AG04450 (cell line): ENCODE measurements around the gene SOST. TPM values are rescaled to one million over a fixed set of nuclear protein-coding genes. Genes with fewer than 3 reads are reported as not detected.

ENCODE experiments used
- CTCF ChIA-PET: fragments of 300-600, 350-600 bp; formaldehyde crosslinking; extraction: SDS; loops from one replicate; lab custom pipeline; 2022; ENCODE audit warnings: antibody characterized with exemption, inconsistent platforms; lab: Charles Lee
- POLR2A ChIA-PET: fragments of 350-600 bp; formaldehyde crosslinking; extraction: SDS; loops from one replicate; lab custom pipeline; 2021; ENCODE audit warnings: antibody characterized with exemption, inconsistent platforms; lab: Yijun Ruan, JAX
- DNase-seq: peaks from one replicate; pipeline ENCODE4 v3.0.0-alpha.2; 2011; ENCODE audit warnings: low read depth, low spot score
- H3K27ac ChIP-seq: one replicate; pipeline ENCODE4 v1.5.1; 2012; ENCODE audit warnings: low read depth, low read length, control low read depth
- H3K27me3 ChIP-seq: one replicate; pipeline ENCODE4 v1.6.0; 2012; ENCODE audit warnings: low read length; ENCODE audit not compliant: control insufficient read depth, insufficient read depth
- H3K4me3 ChIP-seq: 2 replicates; pipeline ENCODE4 v1.5.1; 2011; ENCODE audit warnings: mild to moderate bottlenecking, low read depth, low read length, control low read depth
- H3K9me3 ChIP-seq: 2 replicates; pipeline ENCODE4 v1.5.1; 2012; ENCODE audit warnings: low read length; ENCODE audit not compliant: control insufficient read depth, insufficient read depth
- polyA plus RNA-seq: library from polyadenylated mRNA; depleted of rRNA; stranded (reverse); fragments of >200 nt; gene quantifications from 2 replicates; pipeline ENCODE4 v1.2.3, GENCODE V29; 2011
- TF ChIP-seq, protein P1 (sequence below): IDR thresholded peaks from 2 replicates; pipeline ENCODE4 v1.5.1; 2011; ENCODE audit warnings: low read depth, low read length, control low read depth, inconsistent platforms

Gene SOST
- polyA plus RNA-seq, 1 experiment: not detected

DNA sequence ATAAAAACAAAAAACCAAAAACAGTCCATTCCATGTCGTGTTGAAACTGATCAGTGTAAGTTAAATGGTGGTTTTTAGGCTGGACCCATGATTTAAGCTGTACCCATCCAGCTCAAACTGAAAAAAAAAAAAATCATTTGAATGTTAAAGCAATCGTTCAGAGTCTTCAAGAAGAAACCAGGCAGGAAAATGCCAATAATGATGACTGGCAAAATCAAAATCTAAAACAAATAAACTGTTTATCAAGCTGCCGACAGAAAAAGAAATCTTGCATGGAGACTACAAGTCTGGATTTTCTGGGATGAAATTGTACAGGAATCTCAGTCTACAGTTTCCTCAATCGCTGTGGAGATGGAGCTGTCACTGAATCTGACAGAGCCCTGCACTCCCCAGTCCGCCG is 40.7 kb downstream of the SOST start:
- Histone ChIP-seq H3K27ac (no peak overlapping the region), H3K4me3 (no peak overlapping the region), H3K27me3 (no peaks in the 10 kb centered on the region), H3K9me3 (no peaks in the 10 kb centered on the region; the same call in 1 of the 2 replicates)
- TF ChIP-seq, protein P1, sequence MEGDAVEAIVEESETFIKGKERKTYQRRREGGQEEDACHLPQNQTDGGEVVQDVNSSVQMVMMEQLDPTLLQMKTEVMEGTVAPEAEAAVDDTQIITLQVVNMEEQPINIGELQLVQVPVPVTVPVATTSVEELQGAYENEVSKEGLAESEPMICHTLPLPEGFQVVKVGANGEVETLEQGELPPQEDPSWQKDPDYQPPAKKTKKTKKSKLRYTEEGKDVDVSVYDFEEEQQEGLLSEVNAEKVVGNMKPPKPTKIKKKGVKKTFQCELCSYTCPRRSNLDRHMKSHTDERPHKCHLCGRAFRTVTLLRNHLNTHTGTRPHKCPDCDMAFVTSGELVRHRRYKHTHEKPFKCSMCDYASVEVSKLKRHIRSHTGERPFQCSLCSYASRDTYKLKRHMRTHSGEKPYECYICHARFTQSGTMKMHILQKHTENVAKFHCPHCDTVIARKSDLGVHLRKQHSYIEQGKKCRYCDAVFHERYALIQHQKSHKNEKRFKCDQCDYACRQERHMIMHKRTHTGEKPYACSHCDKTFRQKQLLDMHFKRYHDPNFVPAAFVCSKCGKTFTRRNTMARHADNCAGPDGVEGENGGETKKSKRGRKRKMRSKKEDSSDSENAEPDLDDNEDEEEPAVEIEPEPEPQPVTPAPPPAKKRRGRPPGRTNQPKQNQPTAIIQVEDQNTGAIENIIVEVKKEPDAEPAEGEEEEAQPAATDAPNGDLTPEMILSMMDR: no peak
- DNase-seq: no peak
- ChIA-PET POLR2A (interaction anchor here (0.6 kb wide), 1 partner anchor 189 kb away, joined by 3 read pairs; no protein-coding TSS in a partner anchor), CTCF (interaction anchor here (0.5 to 1.1 kb wide), 3 partner anchors 10 to 234 kb away, joined by 3 read pairs; partner anchors contain the start of gene DHX8)

DNA sequence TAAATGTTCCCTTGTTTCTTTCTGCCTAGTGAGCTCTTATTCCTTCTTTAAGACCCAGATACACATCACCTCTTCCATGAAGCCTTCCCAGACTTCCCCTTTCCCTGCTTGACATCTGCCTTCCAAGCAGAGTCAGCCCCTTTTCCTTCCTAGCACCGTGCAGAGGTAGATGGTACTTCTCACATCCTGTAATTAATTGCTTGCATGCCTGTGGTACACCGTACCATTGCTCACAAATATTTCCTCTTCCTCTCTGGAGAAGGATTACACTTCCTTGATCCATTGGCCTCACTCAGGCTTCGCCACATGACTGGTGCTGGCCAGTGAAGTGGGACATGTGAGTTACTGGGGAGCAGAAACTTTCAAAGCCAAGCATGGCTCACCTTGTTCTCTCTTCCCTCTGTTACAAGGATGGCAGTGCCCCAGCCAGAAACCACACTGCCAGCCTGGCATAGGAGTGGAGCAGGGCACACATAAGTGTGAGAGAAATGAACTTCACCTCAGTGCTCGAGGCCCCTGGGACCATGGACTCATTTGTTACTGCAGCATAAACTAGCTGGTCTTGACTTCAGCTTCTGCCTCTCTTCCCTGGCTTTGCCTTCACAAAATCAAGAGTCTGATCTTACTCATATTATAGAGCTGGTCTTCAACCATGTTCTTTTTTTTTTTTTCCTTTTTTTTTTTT is 44.0 kb downstream of the SOST start:
- H3K27me3 ChIP-seq: no peaks in the 10 kb centered on the region
- DNase-seq: no peak
- TF ChIP-seq, protein P1: no peak
- ChIA-PET CTCF (interaction anchor here (0.9 to 1.2 kb wide), 3 partner anchors 15 to 132 kb away, joined by 3 to 5 read pairs (median 4); partner anchors contain the start of gene CD300LG), POLR2A (interaction anchor here (0.7 to 1.3 kb wide), 2 partner anchors 14 to 55 kb away, joined by 5 to 6 read pairs; no protein-coding TSS in a partner anchor)
- no peak overlapping the region for H3K4me3 ChIP-seq
- no peak overlapping the region for H3K27ac ChIP-seq
- no peaks in the 10 kb centered on the region for H3K9me3 ChIP-seq

DNA sequence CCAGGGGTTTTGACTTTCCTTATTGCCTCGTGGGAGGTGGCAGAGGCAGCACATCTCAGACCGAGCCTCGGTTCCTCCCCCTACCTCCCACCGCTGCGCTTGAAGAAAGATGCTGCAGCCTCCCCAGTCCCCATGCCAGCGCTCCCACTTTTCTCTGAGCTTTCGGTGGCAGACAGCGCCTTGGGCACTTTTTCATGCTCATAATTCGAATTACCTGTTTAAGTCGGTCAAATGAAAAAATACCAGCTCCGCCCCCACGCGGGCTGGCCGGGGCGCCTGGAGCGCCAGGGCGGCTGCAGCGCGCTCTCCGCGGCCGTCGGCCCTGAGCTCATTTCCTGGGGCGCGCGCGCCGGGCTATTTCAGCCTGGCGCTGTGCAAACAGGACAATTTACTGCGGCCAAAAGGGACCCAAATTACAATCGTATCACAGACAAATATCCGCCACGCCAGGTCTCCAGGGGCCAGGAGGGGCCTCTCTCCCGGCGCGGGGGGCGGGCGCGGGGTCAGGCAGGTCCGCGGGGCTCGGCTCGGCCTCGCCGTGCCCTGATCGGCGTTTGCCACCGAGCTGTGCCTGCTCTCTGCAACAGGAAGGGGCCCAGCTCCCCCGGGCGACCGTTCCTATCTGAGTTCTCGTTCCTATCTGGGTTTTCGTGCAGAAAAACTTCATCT is 45.0 kb downstream of the SOST start:
- Histone ChIP-seq H3K27ac (no peak overlapping the region), H3K4me3 (peak overlapping the region; percentile 53), H3K27me3 (no peaks in the 10 kb centered on the region), H3K9me3 (no peaks in the 10 kb centered on the region)
- TF ChIP-seq, protein P1: no peak
- ChIA-PET POLR2A (interaction anchor here (0.7 to 1.3 kb wide), 3 partner anchors 13 to 56 kb away, joined by 4 to 6 read pairs (median 5); no protein-coding TSS in a partner anchor), CTCF (interaction anchor here (0.8 to 1.4 kb wide), 7 partner anchors 13 to 52 kb away, joined by 3 to 9 read pairs (median 4); no protein-coding TSS in a partner anchor)
- no peak for DNase-seq

DNA sequence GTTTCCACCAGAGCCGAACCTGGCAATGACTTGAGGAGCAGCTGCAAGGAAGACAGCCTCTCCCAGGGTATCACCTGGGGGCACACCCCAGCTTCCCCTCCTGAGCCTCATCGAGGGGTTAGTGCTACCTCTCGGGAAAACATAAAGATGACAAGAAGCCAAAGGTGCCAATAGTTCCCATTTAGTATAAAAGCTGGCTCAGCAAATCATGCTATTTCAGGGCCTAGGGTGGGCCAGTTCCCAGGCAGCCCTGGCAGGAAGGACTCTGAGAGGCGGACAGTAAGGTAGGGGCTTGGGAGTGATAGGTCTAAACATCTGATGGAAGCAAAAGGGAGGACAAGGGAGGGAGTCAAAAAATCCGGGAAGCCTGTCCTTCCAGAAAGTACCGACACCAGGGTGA is 46.2 kb downstream of the SOST start:
- H3K9me3 ChIP-seq: no peaks in the 10 kb centered on the region
- ChIA-PET POLR2A (no interaction called here), CTCF (interaction anchor here (0.6 kb wide), 1 partner anchor 136 kb away, joined by 3 read pairs; no protein-coding TSS in a partner anchor)
- H3K27me3 ChIP-seq: no peaks in the 10 kb centered on the region
- H3K27ac ChIP-seq: no peak overlapping the region
- no peak overlapping the region for H3K4me3 ChIP-seq
- DNase-seq: no peak
- TF ChIP-seq, protein P1: no peak
